HG02588 (cell line): ENCODE data around the gene REN.

Experiments
- ATAC-seq: cut with Tn5 transposase; IDR thresholded peaks from one replicate; pipeline ENCODE4 v1.9.1; 2021; ENCODE audit warnings: mild to moderate bottlenecking, moderate library complexity; ENCODE audit not compliant: unreplicated experiment

The REN gene

DNA sequence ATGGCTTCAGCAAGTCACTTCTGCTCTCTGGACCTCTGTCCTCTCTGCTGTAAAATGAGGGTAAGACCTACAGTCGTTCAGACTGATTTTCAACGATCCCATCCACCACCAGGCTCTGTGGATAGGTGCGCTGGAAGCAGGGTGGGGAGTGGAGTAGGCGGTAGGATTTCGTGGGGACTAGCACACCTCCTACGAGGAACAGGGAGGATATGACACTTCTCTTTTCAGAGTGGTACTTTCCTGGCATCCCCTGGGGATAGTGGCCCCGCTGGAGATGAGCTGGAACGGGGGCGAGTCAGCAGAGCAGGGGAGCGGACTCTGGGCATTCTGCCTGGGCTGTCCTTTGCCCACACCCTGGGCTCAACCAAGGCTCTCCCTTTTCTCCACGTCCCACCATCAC is 32.0 kb downstream of the REN start:
- ATAC-seq = no peak

DNA sequence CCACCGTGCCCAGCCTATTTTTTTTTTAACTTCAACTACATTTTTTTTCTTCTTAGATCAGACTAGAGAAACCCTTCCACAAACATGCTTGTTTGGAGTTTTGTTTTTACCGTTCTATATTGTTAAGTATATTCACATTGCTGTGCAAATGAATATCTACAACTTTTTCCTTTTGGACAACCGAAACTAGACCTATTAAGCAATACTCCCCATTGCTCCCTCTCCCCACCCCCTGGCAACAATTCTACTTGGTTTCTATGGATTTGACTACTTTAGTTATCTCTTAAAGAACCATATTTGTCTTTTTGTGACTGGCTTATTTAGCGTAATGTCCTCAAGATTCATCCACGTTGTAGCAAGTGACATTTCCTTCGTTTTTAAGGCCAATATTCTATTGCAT is 33.4 kb downstream of the REN start:
- no peak for ATAC-seq

DNA sequence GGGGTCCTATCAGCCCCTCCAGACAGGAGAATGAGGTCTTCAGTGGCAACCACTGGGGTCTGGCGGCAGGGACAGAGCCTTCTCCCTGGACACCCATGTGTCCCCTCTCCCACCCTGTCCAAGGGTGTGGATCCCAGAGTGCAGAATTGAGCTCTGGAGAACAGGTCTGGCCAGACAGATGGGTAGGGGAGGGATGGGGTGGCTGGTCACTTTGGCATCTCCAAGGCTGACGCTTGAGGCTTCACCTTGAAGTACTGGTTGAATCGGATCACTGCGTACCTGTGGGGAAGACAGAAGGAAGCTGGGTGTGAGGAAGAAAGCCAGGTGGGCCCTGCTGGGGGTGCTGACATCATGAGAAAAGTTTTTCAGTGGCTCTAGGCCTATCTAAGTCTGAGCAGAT is 34.2 kb downstream of the REN start:
- no peak for ATAC-seq

DNA sequence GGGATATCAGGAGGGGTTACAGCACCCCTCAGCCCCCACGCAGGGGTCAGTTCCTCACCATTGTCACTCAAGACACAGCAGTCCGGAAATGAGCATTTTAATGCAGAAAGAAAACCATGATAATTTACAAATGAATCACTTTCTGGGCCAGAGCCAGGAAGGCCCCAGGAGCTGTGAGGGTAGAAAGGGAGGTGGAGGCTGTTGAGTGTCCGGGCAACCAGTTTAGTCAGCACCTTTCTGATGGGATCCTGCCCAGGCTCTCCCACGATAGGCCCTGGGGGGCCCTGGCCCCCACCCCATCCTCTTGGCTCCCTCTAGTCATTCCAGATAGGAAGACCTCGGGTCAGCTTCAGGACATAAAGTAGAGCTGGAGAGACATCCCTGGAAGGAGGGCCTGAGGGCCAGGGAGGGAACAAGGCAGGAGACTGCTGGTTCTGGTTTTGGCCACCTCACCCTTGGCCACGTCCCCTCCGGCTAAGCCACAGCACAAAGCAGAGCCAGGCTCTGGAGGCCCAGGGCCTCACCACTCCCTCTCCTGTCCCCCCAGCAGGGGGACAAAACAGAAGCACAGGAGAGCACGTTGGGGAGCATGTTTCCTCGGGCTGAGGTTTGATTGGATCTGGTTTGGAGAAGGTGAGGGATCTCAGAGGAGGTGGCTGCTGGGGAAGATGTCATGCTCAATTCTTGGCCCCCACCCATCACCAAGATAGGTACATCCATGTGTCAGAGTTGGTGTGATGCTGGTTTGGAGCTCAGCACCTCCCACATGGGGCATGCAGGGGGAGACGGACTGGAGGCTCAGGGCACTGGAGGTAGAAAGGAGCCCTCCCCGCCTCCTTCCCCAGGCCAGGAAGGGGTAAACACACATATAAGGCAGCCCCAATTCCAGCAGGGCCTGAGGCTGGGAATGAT is 34.9 kb downstream of the REN start:
- ATAC-seq = no peak

DNA sequence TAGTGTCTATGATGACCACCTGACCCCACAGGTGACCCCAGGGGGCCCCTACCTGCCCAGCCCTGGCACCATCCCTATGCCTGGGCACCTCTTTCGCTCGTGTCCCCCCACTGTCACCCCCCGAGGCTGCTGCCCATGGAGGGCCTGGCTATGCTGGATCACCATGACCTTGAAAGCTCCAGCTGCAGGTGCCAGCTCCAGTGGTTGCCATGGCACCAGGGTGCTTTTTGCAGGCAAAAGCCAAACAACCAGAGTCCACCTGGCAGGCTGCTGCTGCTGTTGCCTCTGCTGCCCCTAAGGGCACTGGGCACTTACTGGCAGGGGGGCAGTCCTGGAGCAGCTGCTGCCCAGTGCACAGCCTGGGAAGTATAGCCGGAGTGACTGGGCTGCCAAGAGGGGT is 36.0 kb downstream of the REN start:
- ATAC-seq = no peak

DNA sequence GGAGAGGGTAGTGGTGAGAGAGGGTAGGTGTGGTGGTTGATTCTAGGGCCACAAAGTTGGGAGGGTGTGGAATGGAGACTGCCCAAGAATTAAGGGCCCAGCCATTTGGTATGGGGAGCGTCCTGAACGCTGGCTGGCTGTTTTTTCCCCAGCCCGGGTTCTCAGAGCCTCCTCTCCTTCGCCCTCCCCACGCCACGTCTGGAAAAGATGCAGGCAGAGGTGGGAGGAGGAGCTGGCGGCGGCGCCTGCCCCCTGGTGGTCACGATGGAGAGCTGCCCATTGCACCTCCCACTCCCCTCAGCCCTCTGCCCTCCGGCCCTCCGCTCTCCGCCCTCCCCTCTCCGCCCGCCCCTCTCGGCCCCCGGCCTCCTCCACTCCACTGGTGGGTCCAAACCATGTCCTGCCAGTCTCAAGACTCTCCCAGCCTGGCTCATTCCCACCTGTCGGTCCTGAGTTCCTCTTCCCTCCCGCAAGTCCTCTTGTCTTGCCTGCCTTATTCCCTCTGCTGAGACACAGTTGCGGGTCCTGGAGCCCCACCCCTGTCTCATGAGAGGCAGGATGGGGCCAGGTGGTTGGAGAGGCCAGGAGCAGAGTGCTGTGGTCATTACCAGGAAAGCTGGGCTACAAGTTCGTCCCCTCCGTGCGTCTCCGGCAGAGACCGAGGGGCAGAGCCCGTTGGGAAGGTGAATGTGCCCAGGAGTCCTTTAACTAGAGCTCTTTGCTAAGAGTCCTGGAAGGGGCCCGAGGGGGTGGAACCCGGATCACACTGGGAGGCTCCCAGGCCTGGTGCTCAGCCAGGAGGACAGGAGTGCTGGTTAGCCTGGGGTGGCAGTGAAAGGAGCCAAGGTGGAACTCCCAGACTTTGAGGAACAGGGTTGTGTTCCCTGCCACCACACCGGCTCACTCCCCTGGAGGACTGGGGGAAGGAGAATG is 36.9 kb downstream of the REN start:
- no peak for ATAC-seq

DNA sequence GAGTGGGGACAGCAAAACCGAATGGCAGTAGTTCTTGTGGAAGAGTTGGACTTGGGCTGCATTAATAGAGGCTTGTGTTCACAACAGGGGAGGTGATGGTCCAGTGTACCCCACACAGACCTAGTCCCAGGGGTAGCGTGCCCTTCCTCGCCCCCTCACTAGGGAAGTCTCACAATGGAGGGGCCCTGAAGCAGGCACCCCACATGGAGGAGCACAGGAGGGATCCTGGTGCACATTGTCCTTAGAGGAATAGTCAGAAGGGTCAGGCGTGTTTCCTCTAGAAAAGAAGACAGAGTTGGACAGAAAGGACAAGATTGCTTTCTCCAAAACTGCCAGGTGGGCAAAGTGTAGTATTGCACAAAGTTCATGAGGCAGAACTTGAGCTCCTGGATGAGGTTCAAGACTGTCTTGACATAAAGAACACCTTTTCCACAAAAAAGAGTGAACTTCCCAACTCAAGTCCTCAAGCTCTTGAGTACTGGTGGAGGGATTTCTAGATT is 37.6 kb downstream of the REN start:
- no peak for ATAC-seq

DNA sequence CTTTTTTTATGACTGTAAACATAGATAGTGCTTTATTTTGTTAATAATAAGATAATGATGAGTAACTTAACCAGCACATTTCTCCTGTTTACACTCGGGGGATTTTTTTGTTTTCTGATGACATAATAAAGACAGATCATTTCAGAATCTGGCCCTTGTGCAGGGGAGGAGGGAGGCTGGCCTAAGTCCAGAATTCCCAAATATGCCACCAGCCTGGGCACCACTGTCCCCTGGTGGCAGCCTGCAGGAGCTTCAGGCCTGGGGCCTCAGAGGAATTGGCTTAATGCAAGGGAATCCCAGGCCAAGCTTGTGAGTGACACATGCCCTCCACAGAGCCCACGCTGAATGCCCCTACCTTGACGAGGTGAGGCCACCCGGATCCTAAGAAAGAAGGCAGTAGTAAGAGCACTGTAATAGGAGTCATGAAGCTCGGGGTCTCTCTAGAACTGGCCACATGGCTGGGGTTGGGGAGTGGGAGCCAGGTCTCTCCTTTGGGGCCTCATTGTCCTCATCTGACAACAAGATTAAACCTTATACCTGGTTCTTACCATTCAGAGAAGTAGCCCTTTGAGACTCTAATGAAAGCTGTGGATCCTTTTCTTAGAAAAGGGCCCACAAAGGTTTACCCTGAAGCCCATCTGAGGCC is 38.4 kb downstream of the REN start:
- ATAC-seq = no peak

DNA sequence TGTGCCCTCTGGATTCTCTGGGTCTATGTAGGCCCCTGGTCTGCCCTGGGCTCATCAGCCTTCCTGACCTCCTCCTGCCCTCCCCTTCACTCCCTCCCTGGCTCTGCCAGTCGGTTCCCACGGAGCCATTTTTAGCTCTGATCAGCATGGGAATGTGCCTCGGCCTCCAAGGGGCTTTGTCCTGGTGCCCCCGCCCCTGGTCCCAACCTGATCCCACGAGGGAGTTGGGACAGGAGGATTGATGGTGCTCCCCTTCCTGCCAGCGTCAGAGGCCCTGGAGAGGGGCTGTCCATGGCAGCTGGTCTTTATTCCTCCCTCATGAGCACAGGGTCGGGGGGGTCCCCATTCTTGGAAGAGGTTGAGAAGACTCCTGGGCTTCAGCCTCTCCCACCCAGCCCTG is 39.2 kb downstream of the REN start:
- ATAC-seq = no peak

DNA sequence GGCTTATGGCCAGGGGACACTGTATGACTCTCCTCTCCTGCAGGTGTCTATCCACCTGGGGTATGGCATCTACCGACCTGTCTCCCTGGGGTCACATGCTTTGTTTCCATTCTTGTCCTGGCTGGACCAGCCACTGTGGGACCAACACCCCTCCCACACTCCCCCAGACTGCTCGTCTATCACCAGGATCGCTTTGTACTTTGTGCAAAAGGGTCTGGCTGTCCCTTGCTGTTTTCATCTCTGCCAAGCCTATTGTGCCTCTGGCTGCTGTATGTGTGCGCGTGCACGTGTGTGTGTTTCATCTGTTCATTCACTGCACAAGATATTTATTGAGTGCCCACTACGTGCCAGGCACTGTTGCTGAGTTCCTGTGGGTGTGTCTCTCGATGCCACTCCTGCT is 39.8 kb downstream of the REN start:
- no peak for ATAC-seq

DNA sequence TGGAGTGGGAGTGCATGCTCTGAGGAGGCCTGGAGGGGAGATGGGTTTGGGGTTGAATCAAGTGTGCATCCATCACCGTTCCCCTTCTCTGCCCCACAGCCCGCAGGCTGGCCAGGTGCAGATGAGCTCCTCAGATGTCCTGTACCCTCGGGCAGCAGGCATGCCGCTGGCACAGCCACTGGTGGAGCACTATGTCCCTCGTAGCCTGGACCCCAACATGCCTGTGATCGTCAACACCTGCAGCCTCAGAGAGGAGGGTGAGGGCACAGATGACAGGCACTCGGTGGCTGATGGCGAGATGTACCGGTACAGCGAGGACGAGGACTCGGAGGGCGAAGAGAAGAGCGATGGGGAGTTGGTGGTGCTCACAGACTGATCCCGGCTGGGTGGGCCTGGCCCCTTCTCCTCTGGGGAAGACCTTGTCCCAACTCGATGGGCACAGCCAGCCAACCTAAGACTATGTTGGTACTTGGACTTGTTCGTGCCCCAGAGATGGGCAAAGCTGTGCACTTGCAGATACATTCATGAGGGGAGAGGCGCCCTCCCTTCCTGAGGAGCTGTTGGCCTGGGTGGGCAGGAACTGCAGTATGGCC is 40.3 kb downstream of the REN start:
- ATAC-seq = no peak

DNA sequence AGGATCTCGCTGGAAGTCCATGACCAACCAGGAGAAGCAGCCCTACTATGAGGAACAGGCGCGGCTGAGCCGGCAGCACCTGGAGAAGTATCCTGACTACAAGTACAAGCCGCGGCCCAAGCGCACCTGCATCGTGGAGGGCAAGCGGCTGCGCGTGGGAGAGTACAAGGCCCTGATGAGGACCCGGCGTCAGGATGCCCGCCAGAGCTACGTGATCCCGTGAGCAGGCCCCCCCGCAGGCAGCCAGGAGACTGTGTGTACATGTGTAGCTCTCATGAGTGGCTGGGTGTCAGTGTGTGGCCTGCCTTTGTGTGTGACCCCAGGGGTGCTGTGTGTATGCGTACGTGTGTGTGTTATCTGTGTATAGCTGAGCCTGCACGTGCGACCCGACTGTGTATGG is 41.5 kb downstream of the REN start:
- no peak for ATAC-seq

DNA sequence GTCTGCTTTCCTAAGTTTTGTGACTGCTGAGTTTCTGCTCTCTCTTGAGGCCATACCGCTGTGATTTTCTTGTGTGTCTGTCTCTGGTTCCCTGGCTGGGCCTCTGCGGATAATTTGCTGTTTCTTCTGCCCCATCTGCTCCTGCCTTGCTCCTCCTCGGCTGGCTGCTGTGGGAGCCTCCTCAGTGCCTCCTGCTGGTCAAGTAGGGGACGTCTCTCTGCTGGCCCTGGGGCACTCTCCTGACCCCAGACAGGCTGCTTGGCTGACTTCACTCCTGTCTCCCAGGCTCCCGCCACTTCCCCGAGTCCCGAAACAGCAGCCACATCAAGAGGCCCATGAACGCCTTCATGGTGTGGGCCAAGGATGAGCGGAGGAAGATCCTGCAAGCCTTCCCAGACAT is 42.8 kb downstream of the REN start:
- no peak for ATAC-seq

DNA sequence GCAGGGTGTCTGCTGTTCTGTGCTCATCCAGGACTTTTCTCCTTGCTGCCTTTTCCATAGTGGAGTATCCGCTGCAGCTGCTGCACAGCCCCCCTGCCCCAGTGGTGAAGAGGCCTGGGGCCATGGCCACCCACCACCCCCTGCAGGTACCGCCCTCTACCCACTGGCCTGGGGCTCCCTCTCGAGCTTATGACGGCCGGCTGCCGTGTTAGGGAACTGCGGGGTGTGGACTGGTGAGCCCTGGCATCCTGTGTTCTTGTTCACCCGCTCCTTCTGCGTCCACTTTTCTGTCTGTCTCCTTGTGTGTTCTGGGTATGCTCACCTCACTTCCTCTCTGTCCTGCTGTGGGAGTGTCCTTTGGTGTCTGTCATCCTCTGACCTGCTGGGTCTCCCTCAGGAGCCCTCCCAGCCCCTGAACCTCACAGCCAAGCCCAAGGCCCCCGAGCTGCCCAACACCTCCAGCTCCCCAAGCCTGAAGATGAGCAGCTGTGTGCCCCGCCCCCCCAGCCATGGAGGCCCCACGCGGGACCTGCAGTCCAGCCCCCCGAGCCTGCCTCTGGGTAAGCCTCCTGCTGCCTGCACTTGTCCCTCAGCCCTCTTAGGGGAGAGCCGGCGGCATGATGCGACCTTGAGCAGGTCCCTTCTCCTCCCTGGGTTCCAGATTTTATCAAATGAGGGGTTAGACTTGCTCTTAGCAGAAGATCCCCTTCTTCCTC is 44.1 kb downstream of the REN start:
- no peak for ATAC-seq

DNA sequence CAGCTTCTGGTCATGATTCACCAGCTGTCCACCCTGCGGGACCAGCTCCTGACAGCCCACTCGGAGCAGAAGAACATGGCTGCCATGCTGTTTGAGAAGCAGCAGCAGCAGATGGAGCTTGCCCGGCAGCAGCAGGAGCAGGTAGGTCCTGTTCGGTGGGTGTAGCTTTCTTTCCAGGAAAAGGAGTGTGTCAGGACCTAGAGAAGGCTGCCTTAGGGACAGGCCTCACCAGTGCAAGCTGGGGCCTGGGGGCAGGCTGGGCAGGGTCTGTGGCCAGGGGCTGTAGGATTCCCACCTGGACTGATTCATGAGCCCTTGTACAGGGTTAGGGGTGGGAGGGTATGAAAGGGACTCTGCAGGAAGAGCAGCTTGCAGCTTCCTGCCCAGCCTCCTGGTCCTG is 49.6 kb downstream of the REN start:
- ATAC-seq = no peak

DNA sequence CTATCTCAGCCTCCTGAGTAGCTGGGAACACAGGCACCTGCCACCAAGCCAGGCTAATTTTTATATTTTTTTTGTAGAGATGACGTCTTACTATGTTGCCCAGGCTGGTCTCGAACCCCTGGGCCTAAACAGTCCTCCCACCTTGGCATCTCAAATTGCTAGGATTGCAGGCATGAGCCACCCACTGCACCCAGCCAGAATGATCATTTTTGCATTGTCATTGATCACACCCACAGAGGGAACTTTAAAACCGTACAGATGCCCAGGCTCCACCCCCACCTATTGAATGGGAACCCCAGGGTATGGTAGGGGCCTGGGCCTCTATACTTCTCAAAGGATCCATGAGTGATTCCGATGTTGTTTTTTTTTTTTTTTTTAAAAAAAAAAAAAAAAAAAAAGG is 51.0 kb downstream of the REN start:
- no peak for ATAC-seq

DNA sequence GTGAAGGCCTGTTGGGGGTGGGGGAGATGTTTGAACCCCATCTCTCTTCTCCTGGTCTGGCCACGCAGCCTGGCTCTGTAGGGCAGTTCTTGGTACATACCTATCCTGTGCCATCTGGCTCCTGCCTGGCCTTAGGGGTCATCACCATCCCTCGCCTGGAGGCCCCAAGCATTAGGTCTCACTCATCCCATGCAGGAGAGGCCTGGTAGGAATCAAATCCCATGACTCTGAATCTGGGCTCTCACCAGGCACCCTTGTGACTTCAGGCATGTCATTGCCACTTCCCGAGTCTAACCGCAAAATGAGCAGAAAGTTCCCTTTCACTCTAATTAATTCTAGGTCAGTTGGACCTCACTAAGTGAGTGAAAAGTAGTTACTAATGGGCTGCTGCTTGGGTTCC is 51.5 kb downstream of the REN start:
- no peak for ATAC-seq

DNA sequence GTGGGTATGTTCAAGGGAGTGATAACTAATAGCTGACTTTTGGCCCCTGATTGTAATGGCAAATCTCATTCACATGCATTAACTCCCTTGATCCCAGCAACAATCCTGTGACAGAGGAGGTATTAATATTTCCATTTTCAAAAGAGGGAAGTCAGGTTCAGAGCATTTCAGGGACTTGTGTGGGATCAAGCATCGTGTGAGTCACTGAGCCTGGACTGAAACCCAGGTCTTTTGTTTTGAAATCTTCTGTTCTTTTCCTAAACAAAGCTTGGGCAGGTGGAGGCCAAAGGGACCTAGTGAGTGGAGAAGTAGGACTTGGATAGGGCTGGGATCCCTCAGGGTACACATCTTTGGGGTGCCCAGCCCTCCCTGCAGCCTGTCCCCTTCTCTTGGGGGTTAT is 52.2 kb downstream of the REN start:
- no peak for ATAC-seq

DNA sequence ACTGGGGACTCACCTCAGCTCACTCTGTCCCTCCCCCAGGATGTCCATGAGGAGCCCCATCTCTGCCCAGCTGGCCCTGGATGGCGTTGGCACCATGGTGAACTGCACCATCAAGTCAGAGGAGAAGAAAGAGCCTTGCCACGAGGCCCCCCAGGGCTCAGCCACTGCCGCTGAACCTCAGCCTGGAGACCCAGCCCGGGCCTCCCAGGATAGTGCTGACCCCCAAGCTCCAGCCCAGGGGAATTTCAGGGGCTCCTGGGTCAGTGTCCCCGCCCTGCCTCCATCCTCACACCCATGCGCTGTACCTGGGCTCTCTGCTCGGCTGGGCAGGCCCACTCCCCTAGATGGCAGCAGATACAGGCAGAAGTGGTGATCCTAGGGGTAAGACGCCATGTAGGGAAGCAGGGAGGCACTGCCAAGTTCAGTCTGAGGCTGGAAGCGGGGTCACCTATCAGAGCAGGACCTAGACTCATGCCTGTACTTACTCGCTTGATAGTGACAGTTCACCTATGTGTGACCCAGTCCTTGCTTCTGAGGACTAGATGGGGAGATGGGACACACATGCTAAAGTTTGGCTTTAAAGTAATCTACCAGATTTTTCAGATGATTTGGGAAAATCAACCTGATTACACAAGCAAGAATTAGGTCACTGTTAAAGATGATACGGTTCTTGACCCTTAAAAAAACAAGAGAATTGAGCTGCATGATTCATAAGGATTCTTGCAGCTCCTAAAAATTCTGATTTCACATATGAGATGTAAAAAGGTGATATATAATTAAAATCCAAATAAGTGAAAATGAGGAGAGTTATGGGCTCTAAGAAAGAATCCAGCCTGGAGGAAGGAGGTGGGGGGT is 53.0 kb downstream of the REN start:
- no peak for ATAC-seq
